H1 (cell line): Measurements from ENCODE around the gene FBLIM1. TPM values are rescaled to one million over a fixed set of nuclear protein-coding genes. Genes with fewer than 3 reads are reported as not detected.

ENCODE experiments used
- CTCF ChIA-PET: fragments of 300-600 bp; sonication (Branson Sonifier 250); formaldehyde crosslinking; loops from one replicate; lab custom pipeline; 2021; ENCODE audit not compliant: partially characterized antibody; lab: Charles Lee
- POLR2A ChIA-PET: fragments of 300-600 bp; sonication (Branson Sonifier 250); formaldehyde crosslinking; loops from one replicate; lab custom pipeline; 2021; ENCODE audit warnings: inconsistent platforms; ENCODE audit not compliant: partially characterized antibody; lab: Charles Lee
- DNase-seq, 2 experiments: peaks; one replicate each; pipeline versions ENCODE4 v3.0.0 to v3.0.0-alpha.2; 2010 to 2022; ENCODE audit warnings: low spot score in 2 of 2, low read depth in 1 of 2, mixed read lengths in 1 of 2
- FAIRE-seq: peaks from 2 replicates; lab custom pipeline; 2011; peaks lifted over from hg19 to GRCh38; lab: Jason Lieb, UNC
- H2AFZ ChIP-seq: 2 replicates; pipeline ENCODE4 v1.8.1; 2012; ENCODE audit warnings: low read length, inconsistent platforms
- H2AK5ac ChIP-seq: 2 replicates; pipeline ENCODE4 v1.6.1; 2013; ENCODE audit warnings: low read depth, low read length
- H2BK120ac ChIP-seq: replicated peaks from 2 replicates; pipeline ENCODE3; 2013; ENCODE audit warnings: low read depth, low read length, inconsistent platforms
- H2BK12ac ChIP-seq: 2 replicates; pipeline ENCODE4 v1.6.1; 2013; ENCODE audit warnings: low read depth, low read length
- H2BK15ac ChIP-seq: 2 replicates; pipeline ENCODE4 v1.6.1; 2013; ENCODE audit warnings: low read length
- H2BK20ac ChIP-seq: 2 replicates; pipeline ENCODE4 v1.6.1; 2013; ENCODE audit warnings: low read length
- H2BK5ac ChIP-seq: 2 replicates; pipeline ENCODE4 v1.6.1; 2013; ENCODE audit warnings: low read depth, low read length
- H3K14ac ChIP-seq: 2 replicates; pipeline ENCODE4 v1.6.1; 2013; ENCODE audit warnings: inconsistent platforms; ENCODE audit not compliant: insufficient read length
- H3K18ac ChIP-seq: 2 replicates; pipeline ENCODE4 v1.6.1; 2013; ENCODE audit warnings: low read length; ENCODE audit errors: extremely low read depth
- H3K23ac ChIP-seq: 2 replicates; pipeline ENCODE4 v1.6.1; 2013; ENCODE audit warnings: inconsistent platforms; ENCODE audit not compliant: insufficient read length
- H3K23me2 ChIP-seq: 2 replicates; pipeline ENCODE4 v1.6.1; 2013; ENCODE audit warnings: low read depth, low read length
- H3K27ac ChIP-seq: 2 replicates; pipeline ENCODE4 v1.6.1; 2011; ENCODE audit warnings: low read depth, low read length, inconsistent platforms
- H3K27me3 ChIP-seq, 4 experiments: replicated peaks in 1 of 4; 1 replicate in 1 of 4; 2 replicates in 3 of 4; pipeline versions ENCODE4 v1.6.1 to v1.8.1; 2011 to 2013; ENCODE audit warnings: low read length in 3 of 4, mild to moderate bottlenecking in 3 of 4, inconsistent platforms in 2 of 4, mixed read lengths in 2 of 4, moderate library complexity in 1 of 4; ENCODE audit not compliant: control insufficient read depth in 3 of 4, insufficient read depth in 3 of 4; ENCODE audit errors: extremely low read depth in 1 of 4
- H3K36me3 ChIP-seq, 4 experiments: 2 replicates each; pipeline versions ENCODE4 v1.6.1 to v1.8.1; 2011 to 2013; ENCODE audit warnings: mild to moderate bottlenecking in 4 of 4, low read length in 3 of 4, moderate library complexity in 2 of 4, control low read depth in 1 of 4, inconsistent platforms in 1 of 4; ENCODE audit not compliant: insufficient read depth in 4 of 4, control insufficient read depth in 2 of 4
- H3K4ac ChIP-seq: replicated peaks from 2 replicates; pipeline ENCODE3; 2013; ENCODE audit warnings: low read length, low read depth, mixed read lengths, inconsistent platforms; ENCODE audit not compliant: insufficient read length
- H3K4me1 ChIP-seq, 4 experiments: replicated peaks in 1 of 4; 1 replicate in 1 of 4; 2 replicates in 3 of 4; pipeline versions ENCODE4 v1.6.1 to v1.8.1; 2011 to 2013; ENCODE audit warnings: low read length in 3 of 4, inconsistent platforms in 2 of 4, mixed read lengths in 1 of 4; ENCODE audit not compliant: insufficient read depth in 4 of 4, control insufficient read depth in 3 of 4
- H3K4me2 ChIP-seq, 2 experiments: 2 replicates each; pipeline versions ENCODE4 v1.6.1 to v1.8.1; 2011 to 2013; ENCODE audit warnings: low read depth in 2 of 2, low read length in 2 of 2, control low read depth in 1 of 2, inconsistent platforms in 1 of 2, mild to moderate bottlenecking in 1 of 2; ENCODE audit not compliant: insufficient read depth in 1 of 2
- H3K4me3 ChIP-seq, 4 experiments: fragments of 200-600, 300-600 bp in 1 of 4; sonication (generic), shearing (Covaris generic), sonication (Bioruptor Twin) in 1 of 4; 2 replicates each; pipeline versions ENCODE4 v1.5.1 to v1.8.1; 2011 to 2016; ENCODE audit warnings: low read length in 4 of 4, low read depth in 3 of 4, control low read depth in 2 of 4, inconsistent platforms in 2 of 4, mild to moderate bottlenecking in 2 of 4, mixed read lengths in 1 of 4, moderate library complexity in 1 of 4; ENCODE audit not compliant: insufficient read depth in 2 of 4; ENCODE audit errors: extremely low read depth in 1 of 4
- H3K56ac ChIP-seq: replicated peaks from 2 replicates; pipeline ENCODE3; 2013; ENCODE audit warnings: low read depth, mild to moderate bottlenecking, mixed read lengths, low read length, inconsistent platforms; ENCODE audit not compliant: insufficient read length
- H3K79me1 ChIP-seq: 2 replicates; pipeline ENCODE4 v1.6.1; 2013; ENCODE audit warnings: low read depth, low read length, control low read depth
- H3K79me2 ChIP-seq, 2 experiments: 2 replicates each; pipeline versions ENCODE4 v1.6.1 to v1.8.1; 2012 to 2013; ENCODE audit warnings: low read length in 2 of 2, mild to moderate bottlenecking in 2 of 2, inconsistent platforms in 1 of 2; ENCODE audit not compliant: insufficient read depth in 2 of 2, control insufficient read depth in 1 of 2
- H3K9ac ChIP-seq, 4 experiments: replicated peaks in 1 of 4; 1 replicate in 1 of 4; 2 replicates in 3 of 4; pipeline versions ENCODE4 v1.6.1 to v1.8.1; 2011 to 2013; ENCODE audit warnings: low read depth in 3 of 4, low read length in 3 of 4, control low read depth in 2 of 4, mild to moderate bottlenecking in 2 of 4, moderate library complexity in 2 of 4, inconsistent platforms in 1 of 4; ENCODE audit errors: extremely low read depth in 1 of 4
- H3K9me3 ChIP-seq, 2 experiments: 2 replicates each; pipeline versions ENCODE4 v1.6.1 to v1.8.1; 2012 to 2013; ENCODE audit warnings: mild to moderate bottlenecking in 2 of 2, moderate library complexity in 2 of 2, control low read depth in 1 of 2, inconsistent platforms in 1 of 2, low read depth in 1 of 2, low read length in 1 of 2, mixed read lengths in 1 of 2; ENCODE audit not compliant: insufficient read depth in 2 of 2
- H4K20me1 ChIP-seq, 2 experiments: replicated peaks in 1 of 2; 2 replicates each; pipeline versions ENCODE3 to v1.8.1; 2011 to 2013; ENCODE audit warnings: inconsistent platforms in 2 of 2, low read length in 2 of 2, mild to moderate bottlenecking in 1 of 2; ENCODE audit not compliant: insufficient read depth in 2 of 2, control insufficient read depth in 1 of 2
- H4K5ac ChIP-seq: 2 replicates; pipeline ENCODE4 v1.6.1; 2013; ENCODE audit warnings: low read length, low read depth, mixed read lengths, inconsistent platforms; ENCODE audit not compliant: insufficient read length
- H4K8ac ChIP-seq: 2 replicates; pipeline ENCODE4 v1.8.0; 2013; ENCODE audit warnings: mild to moderate bottlenecking, moderate library complexity, low read length, inconsistent platforms; ENCODE audit not compliant: insufficient read depth; ENCODE audit errors: extremely low read depth
- H4K91ac ChIP-seq: replicated peaks from 2 replicates; pipeline ENCODE3; 2013; ENCODE audit warnings: low read length, mixed read lengths, inconsistent platforms; ENCODE audit not compliant: insufficient read length
- CHD1 ChIP-seq: IDR thresholded peaks from 2 replicates; pipeline ENCODE4 v1.6.1; 2012; ENCODE audit warnings: low read depth, low read length, improper control_type of control experiment
- EZH2 ChIP-seq: fragments of 200-600 bp; sonication (generic); IDR thresholded peaks from 2 replicates; pipeline ENCODE4 v1.7.1; 2012; ENCODE audit warnings: low read depth, mild to moderate bottlenecking, moderate library complexity, low read length, inconsistent platforms; ENCODE audit not compliant: severe bottlenecking
- GTF2F1 ChIP-seq: IDR thresholded peaks from 2 replicates; pipeline ENCODE4 v1.6.1; 2012; ENCODE audit warnings: low read depth, low read length, improper control_type of control experiment, borderline replicate concordance
- HDAC6 ChIP-seq: IDR thresholded peaks from one replicate; pipeline ENCODE4 v1.7.1; 2012; ENCODE audit warnings: low read depth, mild to moderate bottlenecking, inconsistent platforms, low read length, moderate library complexity
- KDM4A ChIP-seq: IDR thresholded peaks from one replicate; pipeline ENCODE4 v1.7.1; 2012; ENCODE audit warnings: low read depth, mild to moderate bottlenecking, moderate library complexity, low read length, inconsistent platforms; ENCODE audit not compliant: severe bottlenecking
- POLR2AphosphoS5 ChIP-seq: IDR thresholded peaks from 2 replicates; pipeline ENCODE4 v1.6.1; 2011; ENCODE audit warnings: low read depth, low read length
- SIN3A ChIP-seq, 2 experiments: IDR thresholded peaks in 1 of 2; conservative IDR thresholded peaks in 1 of 2; 2 replicates each; pipeline ENCODE4 v1.6.1; 2011 to 2012; ENCODE audit warnings: low read length in 2 of 2, improper control_type of control experiment in 1 of 2, low read depth in 1 of 2, mild to moderate bottlenecking in 1 of 2
- SIX5 ChIP-seq: IDR thresholded peaks from 2 replicates; pipeline ENCODE4 v1.6.1; 2011; ENCODE audit warnings: mild to moderate bottlenecking, low read depth, low read length
- SP1 ChIP-seq: IDR thresholded peaks from 2 replicates; pipeline ENCODE4 v1.6.1; 2011; ENCODE audit warnings: low read depth, low read length
- TAF7 ChIP-seq: optimal IDR thresholded peaks from 2 replicates; pipeline ENCODE3; 2011; ENCODE audit warnings: low read depth, mild to moderate bottlenecking, inconsistent platforms, low read length, moderate library complexity, borderline replicate concordance
- TEAD4 ChIP-seq: IDR thresholded peaks from 2 replicates; pipeline ENCODE4 v1.6.1; 2012; ENCODE audit warnings: low read depth, low read length, inconsistent platforms, mixed read lengths
- WGBS, 2 experiments: shearing (Covaris generic) in 1 of 2; methylation state at CpG; one replicate each; pipeline versions ENCODE4 v1.1.6 to v1.1.7; 2013 to 2015; ENCODE audit warnings: low lambda C conversion rate in 2 of 2, mixed read lengths in 2 of 2, inconsistent platforms in 1 of 2, low coverage in 1 of 2, missing lambda C conversion rate in 1 of 2; ENCODE audit not compliant: insufficient replicate concordance in 2 of 2, insufficient coverage in 1 of 2, insufficient read length in 1 of 2; ENCODE audit errors: extremely low coverage in 1 of 2, missing lambda C conversion rate in 1 of 2; 5-methylcytosine and 5-hydroxymethylcytosine counted together
- polyA plus RNA-seq, 7 experiments: library from polyadenylated mRNA; depleted of rRNA in 3 of 7; stranded (reverse) in 5 of 7; unstranded in 2 of 7; fragments of >200 nt in 5 of 7; fragments of 200-250 nt in 2 of 7; gene quantifications; 1 replicate in 5 of 7; 2 replicates in 1 of 7; 4 replicates in 1 of 7; pipeline versions ENCODE4 v1.2.1 to v1.2.3, GENCODE V29; 2011 to 2013; ENCODE audit warnings: missing spikeins in 2 of 7, mixed read lengths in 2 of 7
- total RNA-seq: library from RNA; stranded (reverse); fragmentation: NEBNext Ultra II Directional; extraction: Animal tissue kit (Norgen Biotek cat#: 25700); gene quantifications from 2 replicates; pipeline ENCODE4 v1.2.1, GENCODE V29; 2021
- TF ChIP-seq, protein P1 (sequence below), 3 experiments: IDR thresholded peaks; 1 replicate in 2 of 3; 2 replicates in 1 of 3; pipeline versions ENCODE4 v1.5.1 to v1.6.1; 2011; ENCODE audit warnings: low read length in 3 of 3, mild to moderate bottlenecking in 3 of 3, inconsistent platforms in 2 of 3, low read depth in 1 of 3, moderate library complexity in 1 of 3; ENCODE audit not compliant: insufficient read depth in 1 of 3; ENCODE audit errors: control extremely low read depth in 1 of 3

The FBLIM1 gene
- total and polyA plus RNA-seq, 2 of the 8 experiments (the other 6 are each of a cell fraction or from before 2014, with no cell fraction given): 66.6 to 66.7 TPM

DNA sequence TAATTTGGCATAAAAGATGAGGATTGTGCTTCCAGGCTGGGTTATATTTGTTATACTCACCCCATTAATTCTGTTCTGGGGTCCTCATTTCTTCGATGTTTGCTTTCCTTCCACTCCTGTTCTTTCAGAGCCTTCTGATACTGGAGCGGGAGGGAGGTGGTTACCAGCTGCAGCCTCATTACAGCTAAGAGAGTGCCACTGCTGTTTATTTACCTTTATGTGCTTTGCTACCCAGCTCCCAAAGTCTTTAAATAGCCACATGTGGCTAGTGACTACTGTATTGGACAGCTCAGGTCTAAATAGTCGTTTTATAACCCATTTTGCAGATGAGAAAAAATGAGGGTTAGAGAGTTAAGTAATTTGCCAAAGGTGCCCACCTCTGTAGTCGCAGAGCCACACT, 49.4 kb upstream of the FBLIM1 start:
- no peak overlapping the region for H4K5ac ChIP-seq
- no peak overlapping the region for H3K27ac ChIP-seq
- no peak overlapping the region for H3K4me3 ChIP-seq
- H3K18ac ChIP-seq: no peak overlapping the region
- no peak for DNase-seq
- H3K4me1 ChIP-seq: no peaks in the 10 kb centered on the region
- H2BK15ac ChIP-seq: no peak overlapping the region
- 0 out of 4 replicates have a peak, but pooled peaks cover 0 to 3% of the 10 kb centered on the region in 2 experiments for H3K79me2 ChIP-seq
- no peaks in the 10 kb centered on the region for H3K9me3 ChIP-seq
- 95% methylated on average over 4 of the region's 4 CpGs; no CpG with 5 or more reads in 1 of the 2 experiments for WGBS, 2 experiments
- H3K14ac ChIP-seq: no peak overlapping the region
- no peak overlapping the region for H2BK20ac ChIP-seq
- no peaks in the 10 kb centered on the region for H3K27me3 ChIP-seq
- H4K20me1 ChIP-seq: peaks cover 3 to 6% of the 10 kb centered on the region in 2 experiments
- H3K4ac ChIP-seq: no peak overlapping the region
- ChIA-PET POLR2A (interaction anchor here (1.7 kb wide), 1 partner anchor 12 kb away, joined by 5 read pairs; no protein-coding TSS in a partner anchor), CTCF (interaction anchor here (1.6 to 2.0 kb wide), 3 partner anchors 9 to 32 kb away, joined by 4 to 9 read pairs (median 6); partner anchors contain the start of gene TMEM82)
- H4K91ac ChIP-seq: no peak overlapping the region
- no peak overlapping the region for H2AFZ ChIP-seq
- H3K4me2 ChIP-seq: no peak overlapping the region
- no peaks in the 10 kb centered on the region for H3K36me3 ChIP-seq
- no peak overlapping the region for H2AK5ac ChIP-seq
- no peak overlapping the region for H2BK120ac ChIP-seq
- peaks cover 4% of the 10 kb centered on the region for H3K79me1 ChIP-seq
- H3K23ac ChIP-seq: no peak overlapping the region
- H2BK5ac ChIP-seq: no peak overlapping the region
- H4K8ac ChIP-seq: no peak overlapping the region
- H3K9ac ChIP-seq: no peak overlapping the region
- H3K23me2 ChIP-seq: no peaks in the 10 kb centered on the region
- no peak overlapping the region for H3K56ac ChIP-seq
- FAIRE-seq: no peak
- no peak overlapping the region for H2BK12ac ChIP-seq
- no peak for TF ChIP-seq TEAD4
- TF ChIP-seq, protein P1, sequence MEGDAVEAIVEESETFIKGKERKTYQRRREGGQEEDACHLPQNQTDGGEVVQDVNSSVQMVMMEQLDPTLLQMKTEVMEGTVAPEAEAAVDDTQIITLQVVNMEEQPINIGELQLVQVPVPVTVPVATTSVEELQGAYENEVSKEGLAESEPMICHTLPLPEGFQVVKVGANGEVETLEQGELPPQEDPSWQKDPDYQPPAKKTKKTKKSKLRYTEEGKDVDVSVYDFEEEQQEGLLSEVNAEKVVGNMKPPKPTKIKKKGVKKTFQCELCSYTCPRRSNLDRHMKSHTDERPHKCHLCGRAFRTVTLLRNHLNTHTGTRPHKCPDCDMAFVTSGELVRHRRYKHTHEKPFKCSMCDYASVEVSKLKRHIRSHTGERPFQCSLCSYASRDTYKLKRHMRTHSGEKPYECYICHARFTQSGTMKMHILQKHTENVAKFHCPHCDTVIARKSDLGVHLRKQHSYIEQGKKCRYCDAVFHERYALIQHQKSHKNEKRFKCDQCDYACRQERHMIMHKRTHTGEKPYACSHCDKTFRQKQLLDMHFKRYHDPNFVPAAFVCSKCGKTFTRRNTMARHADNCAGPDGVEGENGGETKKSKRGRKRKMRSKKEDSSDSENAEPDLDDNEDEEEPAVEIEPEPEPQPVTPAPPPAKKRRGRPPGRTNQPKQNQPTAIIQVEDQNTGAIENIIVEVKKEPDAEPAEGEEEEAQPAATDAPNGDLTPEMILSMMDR (IDR thresholded peaks at IDR 0.05; ENCODE audit: control extremely low read depth in 1 of 3, insufficient read depth in 1 of 3, low read depth in 1 of 3, low read length in 3 of 3): no peak
- TF ChIP-seq TAF7: no peak
- TF ChIP-seq EZH2: no peak
- TF ChIP-seq SP1: no peak
- TF ChIP-seq CHD1: no peak
- TF ChIP-seq GTF2F1: no peak
- TF ChIP-seq HDAC6: no peak
- no peak for TF ChIP-seq KDM4A
- no peak for TF ChIP-seq SIN3A (conservative IDR thresholded peaks at IDR 0.05 in 1 of 2, IDR thresholded peaks at IDR 0.05 in 1 of 2; ENCODE audit: low read depth in 1 of 2, low read length in 2 of 2)
- TF ChIP-seq POLR2AphosphoS5: no peak
- no peak for TF ChIP-seq SIX5
